OCI-LY1 (cell line): ENCODE results near the gene PRAMEF1.

Experiments used
- H2AFZ ChIP-seq: fragments of 200-600 bp; sonication (generic), shearing (Covaris generic); 2 replicates; pipeline ENCODE4 v1.6.0; 2014; ENCODE audit warnings: antibody characterized with exemption, mild to moderate bottlenecking, low read length
- H3F3A ChIP-seq: fragments of 200-600 bp; sonication (generic), shearing (Covaris generic); 2 replicates; pipeline ENCODE4 v1.6.0; 2014; ENCODE audit warnings: mild to moderate bottlenecking, antibody characterized with exemption, low read length, moderate library complexity; ENCODE audit not compliant: insufficient read depth
- H3K27ac ChIP-seq: fragments of 200-600 bp; sonication (generic); 2 replicates; pipeline ENCODE4 v1.5.1; 2014; ENCODE audit warnings: low read length, mixed run types, mild to moderate bottlenecking, low read depth; ENCODE audit not compliant: poor library complexity, severe bottlenecking
- H3K27me3 ChIP-seq: fragments of 200-600 bp; sonication (generic); 2 replicates; pipeline ENCODE4 v1.6.0; 2014; ENCODE audit warnings: antibody characterized with exemption, mild to moderate bottlenecking, low read length, moderate library complexity; ENCODE audit not compliant: insufficient read depth
- H3K36me3 ChIP-seq: fragments of 200-600 bp; sonication (generic); 2 replicates; pipeline ENCODE4 v1.6.1; 2014; ENCODE audit warnings: mild to moderate bottlenecking, antibody characterized with exemption, low read length, moderate library complexity, mixed read lengths; ENCODE audit not compliant: insufficient read depth
- H3K4me1 ChIP-seq: fragments of 200-600 bp; sonication (generic); 2 replicates; pipeline ENCODE4 v1.5.1; 2014; ENCODE audit warnings: mild to moderate bottlenecking, low read length, moderate library complexity; ENCODE audit not compliant: insufficient read depth, severe bottlenecking
- H3K4me2 ChIP-seq: fragments of 200-600 bp; sonication (generic), shearing (Covaris generic); 2 replicates; pipeline ENCODE4 v1.6.1; 2014; ENCODE audit warnings: low read length
- H3K4me3 ChIP-seq: fragments of 200-600 bp; sonication (generic); 2 replicates; pipeline ENCODE4 v1.5.1; 2014; ENCODE audit warnings: low read length, low read depth, mild to moderate bottlenecking, mixed read lengths; ENCODE audit not compliant: poor library complexity, severe bottlenecking
- H3K79me2 ChIP-seq: fragments of 200-600 bp; shearing (Covaris generic); 2 replicates; pipeline ENCODE4 v1.6.1; 2016; ENCODE audit warnings: mixed run types, low read length, mixed read lengths; ENCODE audit not compliant: insufficient read depth
- H3K9ac ChIP-seq: fragments of 200-600 bp; sonication (generic), shearing (Covaris generic); 2 replicates; pipeline ENCODE4 v1.6.1; 2014; ENCODE audit warnings: mild to moderate bottlenecking, low read length, mixed read lengths
- H3K9me2 ChIP-seq: fragments of 200-600 bp; sonication (generic), shearing (Covaris generic); 2 replicates; pipeline ENCODE4 v1.6.1; 2014; ENCODE audit warnings: low read depth, mild to moderate bottlenecking, low read length, mixed read lengths
- H3K9me3 ChIP-seq: fragments of 200-600 bp; shearing (Covaris generic); 2 replicates; pipeline ENCODE4 v1.6.1; 2014; ENCODE audit warnings: low read length, mixed read lengths
- H4K20me1 ChIP-seq: fragments of 200-600 bp; sonication (generic), shearing (Covaris generic); 2 replicates; pipeline ENCODE4 v1.6.0; 2016; ENCODE audit warnings: mild to moderate bottlenecking, low read length; ENCODE audit not compliant: insufficient read depth
- EZH2 ChIP-seq: fragments of 200-600 bp; sonication (generic), shearing (Covaris generic); IDR thresholded peaks from 2 replicates; pipeline ENCODE4 v1.8.0; 2017; ENCODE audit warnings: borderline replicate concordance, mixed run types, mild to moderate bottlenecking, antibody characterized with exemption, low read length, moderate library complexity, mixed read lengths
- TF ChIP-seq, protein P1 (sequence below): fragments of 200-600 bp; sonication (generic), shearing (Covaris generic); IDR thresholded peaks from 2 replicates; pipeline ENCODE4 v1.5.1; 2017; ENCODE audit warnings: mild to moderate bottlenecking, antibody characterized with exemption, low read length, moderate library complexity, mixed read lengths

Gene PRAMEF1

DNA sequence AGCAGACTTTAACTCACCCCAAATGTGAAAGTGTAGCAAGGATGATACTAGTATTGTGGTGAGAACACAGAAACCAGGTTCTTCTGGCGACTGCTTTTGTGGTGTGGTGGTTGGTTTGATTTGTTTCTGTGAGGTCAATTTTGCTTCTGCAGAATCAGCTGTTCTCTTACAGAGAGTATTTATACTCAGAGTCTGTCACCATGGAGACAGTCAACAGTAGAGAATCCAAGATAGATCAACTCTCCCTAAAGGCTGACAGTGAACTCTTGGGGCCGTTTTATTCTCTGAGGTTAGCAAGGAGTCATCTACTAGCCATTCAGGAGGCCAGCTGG is 45.2 kb upstream of the PRAMEF1 start, which contains the start of gene CFAP107:
TSS of gene CFAP107 (plus strand) at position 209 of the 332 bp plus-strand sequence. CDS start 231 bp downstream, outside the sequence.
- no peaks in the 10 kb centered on the region for H3K9me2 ChIP-seq
- H2AFZ ChIP-seq: no peak within 1 kb of the TSS
- TF ChIP-seq, protein P1, sequence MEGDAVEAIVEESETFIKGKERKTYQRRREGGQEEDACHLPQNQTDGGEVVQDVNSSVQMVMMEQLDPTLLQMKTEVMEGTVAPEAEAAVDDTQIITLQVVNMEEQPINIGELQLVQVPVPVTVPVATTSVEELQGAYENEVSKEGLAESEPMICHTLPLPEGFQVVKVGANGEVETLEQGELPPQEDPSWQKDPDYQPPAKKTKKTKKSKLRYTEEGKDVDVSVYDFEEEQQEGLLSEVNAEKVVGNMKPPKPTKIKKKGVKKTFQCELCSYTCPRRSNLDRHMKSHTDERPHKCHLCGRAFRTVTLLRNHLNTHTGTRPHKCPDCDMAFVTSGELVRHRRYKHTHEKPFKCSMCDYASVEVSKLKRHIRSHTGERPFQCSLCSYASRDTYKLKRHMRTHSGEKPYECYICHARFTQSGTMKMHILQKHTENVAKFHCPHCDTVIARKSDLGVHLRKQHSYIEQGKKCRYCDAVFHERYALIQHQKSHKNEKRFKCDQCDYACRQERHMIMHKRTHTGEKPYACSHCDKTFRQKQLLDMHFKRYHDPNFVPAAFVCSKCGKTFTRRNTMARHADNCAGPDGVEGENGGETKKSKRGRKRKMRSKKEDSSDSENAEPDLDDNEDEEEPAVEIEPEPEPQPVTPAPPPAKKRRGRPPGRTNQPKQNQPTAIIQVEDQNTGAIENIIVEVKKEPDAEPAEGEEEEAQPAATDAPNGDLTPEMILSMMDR: no peak
- TF ChIP-seq EZH2: no peak
- no peaks in the 10 kb centered on the region for H3K27me3 ChIP-seq
- no peak within 1 kb of the TSS for H3K4me2 ChIP-seq
- no peak within 1 kb of the TSS for H3K9ac ChIP-seq
- H3K36me3 ChIP-seq: no peaks in the 10 kb centered on the region
- H3F3A ChIP-seq: no peaks in the 10 kb centered on the region
- H3K27ac ChIP-seq: no peak within 1 kb of the TSS
- no peak within 1 kb of the TSS for H3K4me3 ChIP-seq
- no peaks in the 10 kb centered on the region for H3K9me3 ChIP-seq
- no peaks in the 10 kb centered on the region for H4K20me1 ChIP-seq
- no peaks in the 10 kb centered on the region for H3K4me1 ChIP-seq
- H3K79me2 ChIP-seq: no peaks in the 10 kb centered on the region

DNA sequence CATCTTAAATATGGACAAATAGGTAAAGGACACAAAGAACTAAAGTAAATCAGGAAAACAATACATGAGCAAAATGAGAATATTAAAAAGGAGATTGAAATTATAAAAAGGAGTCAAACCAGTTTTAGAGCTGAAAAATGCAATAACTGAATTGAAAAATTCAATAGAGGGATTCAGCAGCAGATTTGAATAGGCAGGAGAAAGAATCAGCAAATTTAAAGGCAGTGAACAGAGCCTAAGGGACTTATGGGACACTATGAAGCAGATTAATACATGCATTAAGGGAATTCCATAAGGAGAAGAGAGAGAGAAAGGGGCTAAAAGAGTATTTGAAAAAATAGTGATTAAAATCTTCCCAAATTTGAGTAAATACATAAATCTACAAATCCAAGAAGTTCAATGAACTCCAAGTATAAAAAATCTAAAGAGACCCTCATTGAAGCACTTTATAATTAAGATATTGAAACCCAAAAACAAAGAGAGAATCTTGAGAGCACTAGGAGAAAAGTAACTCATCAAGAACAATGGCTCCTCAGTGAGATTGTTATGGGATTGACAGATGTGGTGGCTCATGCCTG is 42.3 kb upstream of the PRAMEF1 start:
- Histone ChIP-seq H3F3A (no peaks in the 10 kb centered on the region), H3K4me2 (no peak overlapping the region), H3K9ac (no peak overlapping the region), H3K79me2 (no peaks in the 10 kb centered on the region), H3K9me3 (no peaks in the 10 kb centered on the region), H3K36me3 (no peaks in the 10 kb centered on the region), H3K27ac (no peak overlapping the region), H2AFZ (no peak overlapping the region), H3K4me3 (no peak overlapping the region), H3K27me3 (no peaks in the 10 kb centered on the region), H3K9me2 (no peaks in the 10 kb centered on the region), H3K4me1 (no peaks in the 10 kb centered on the region), H4K20me1 (no peaks in the 10 kb centered on the region)
- TF ChIP-seq, protein P1: no peak
- no peak for TF ChIP-seq EZH2

DNA sequence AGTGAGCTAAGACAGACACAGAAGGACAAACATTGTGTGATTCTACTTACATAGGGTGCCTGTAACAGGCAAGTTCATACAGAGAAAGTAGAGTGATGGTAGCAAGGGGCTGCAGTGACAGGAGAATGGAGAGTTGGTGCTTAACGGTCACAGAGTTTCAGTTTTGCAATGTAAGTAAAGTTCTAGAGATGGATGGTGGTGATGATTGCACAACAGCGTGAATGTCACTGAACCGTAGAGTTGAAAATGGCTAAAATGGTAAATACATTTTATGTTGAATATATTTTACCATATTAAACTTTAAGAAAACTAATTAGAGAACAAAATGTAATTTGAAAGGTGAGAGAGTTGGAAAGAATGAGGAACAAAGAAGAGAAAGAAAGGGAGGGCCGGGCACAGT is 36.5 kb upstream of the PRAMEF1 start:
- no peaks in the 10 kb centered on the region for H3K79me2 ChIP-seq
- H4K20me1 ChIP-seq: no peaks in the 10 kb centered on the region

More for the DNA sequence above, 36.5 kb upstream of the PRAMEF1 start:
- no peak overlapping the region for H3K27ac ChIP-seq
- no peaks in the 10 kb centered on the region for H3K9me3 ChIP-seq
- H3K9ac ChIP-seq: no peak overlapping the region
- no peak overlapping the region for H3K4me2 ChIP-seq
- H3K9me2 ChIP-seq: no peaks in the 10 kb centered on the region
- no peaks in the 10 kb centered on the region for H3F3A ChIP-seq
- TF ChIP-seq EZH2: no peak
- TF ChIP-seq, protein P1: no peak
- no peaks in the 10 kb centered on the region for H3K4me1 ChIP-seq
- H3K36me3 ChIP-seq: no peaks in the 10 kb centered on the region
- no peak overlapping the region for H2AFZ ChIP-seq
- H3K27me3 ChIP-seq: no peaks in the 10 kb centered on the region
- H3K4me3 ChIP-seq: no peak overlapping the region
